ENCODE results near the gene SLC2A13. TPM values are rescaled to one million over a fixed set of nuclear protein-coding genes. Genes with fewer than 3 reads are reported as not detected.

The SLC2A13 gene
- total RNA-seq, 1 experiment from 2014 or later: 15.3 TPM

- ChIA-PET POLR2A (no interaction called here), CTCF (interaction anchor here (0.6 kb wide), 1 partner anchor 18 kb away, joined by 6 read pairs; no protein-coding TSS in a partner anchor)
- H3K27me3 Mint-ChIP-seq (ENCODE audit: low read depth): no peaks in the 10 kb centered on the region; the same call in 1 of the 2 replicates
- no peak for DNase-seq (ENCODE audit: low spot score)
- H3K9me3 Mint-ChIP-seq: peaks cover 5% of the 10 kb centered on the region
- H3K4me3 Mint-ChIP-seq: no peak overlapping the region
- no peak for ATAC-seq
- no peaks in the 10 kb centered on the region; the same call in 1 of the 2 replicates for H3K36me3 Mint-ChIP-seq
- H3K4me1 Mint-ChIP-seq: 0 out of 2 replicates have a peak, but pooled peaks cover 6% of the 10 kb centered on the region
- TF ChIP-seq CDX4 (CRISPR knock-in tag; IDR thresholded peaks at IDR 0.05; ENCODE audit: borderline replicate concordance): no peak
- TF ChIP-seq ERG (CRISPR knock-in tag; IDR thresholded peaks at IDR 0.05): no peak
- no peak for TF ChIP-seq E2F1 (CRISPR knock-in tag; IDR thresholded peaks at IDR 0.05)
- no peak for TF ChIP-seq MXD4 (CRISPR knock-in tag; IDR thresholded peaks at IDR 0.05; ENCODE audit: borderline replicate concordance)
- TF ChIP-seq NFYB (CRISPR knock-in tag; conservative IDR thresholded peaks at IDR 0.05; ENCODE audit: low read depth): no peak
- no peak for TF ChIP-seq IRF2 (CRISPR knock-in tag; IDR thresholded peaks at IDR 0.05; ENCODE audit: borderline replicate concordance, low read depth)
- no peak for TF ChIP-seq ZNF281 (CRISPR knock-in tag; IDR thresholded peaks at IDR 0.05)
- TF ChIP-seq ARID4B (CRISPR knock-in tag; IDR thresholded peaks at IDR 0.05; ENCODE audit: borderline replicate concordance): no peak
- no peak for TF ChIP-seq NFE2L1 (CRISPR knock-in tag; IDR thresholded peaks at IDR 0.05)
- no peak for TF ChIP-seq NR2C2 (CRISPR knock-in tag; IDR thresholded peaks at IDR 0.05)
- TF ChIP-seq FOXJ3 (CRISPR knock-in tag; IDR thresholded peaks at IDR 0.05; ENCODE audit: borderline replicate concordance): no peak
- no peak for TF ChIP-seq TP53 (CRISPR knock-in tag; IDR thresholded peaks at IDR 0.05)
- TF ChIP-seq RORB (CRISPR knock-in tag; IDR thresholded peaks at IDR 0.05): no peak
- TF ChIP-seq CREM (CRISPR knock-in tag; IDR thresholded peaks at IDR 0.05): no peak
- no peak for TF ChIP-seq ZMAT4 (CRISPR knock-in tag; IDR thresholded peaks at IDR 0.05)
- no peak for TF ChIP-seq AFF4 (CRISPR knock-in tag; IDR thresholded peaks at IDR 0.05; ENCODE audit: borderline replicate concordance)
- H3K27ac Mint-ChIP-seq: no peak overlapping the region
Measured at GRCh38 chr12:39816671-39817185, 289.2 kb downstream of the SLC2A13 start.
